Caco-2 (cell line): ENCODE data around the gene IGF1. TPM values are rescaled to one million over a fixed set of nuclear protein-coding genes. Genes with fewer than 3 reads are reported as not detected.

ENCODE experiments used
- BruUV-seq: library from RNA; stranded (reverse); fragments of 400-500 nt; replicated peaks from 2 replicates; lab custom pipeline; 2021; lab: Mats Ljungman, UMichigan
- CTCF ChIA-PET: fragments of 300-600 bp; sonication (Branson Sonifier 250); formaldehyde crosslinking; loops from one replicate; lab custom pipeline; 2022; ENCODE audit warnings: antibody characterized with exemption; lab: Charles Lee
- POLR2A ChIA-PET: fragments of 300-600 bp; sonication (Branson Sonifier 250); formaldehyde crosslinking; loops from one replicate; lab custom pipeline; 2022; ENCODE audit warnings: antibody characterized with exemption; lab: Charles Lee
- DNase-seq, 2 experiments: peaks; one replicate each; pipeline versions ENCODE4 v3.0.0 to v3.0.0-alpha.2; 2020 to 2022
- H3K27me3 ChIP-seq: replicated peaks from 2 replicates; pipeline ENCODE4 v1.6.0; 2011; ENCODE audit warnings: low read length; ENCODE audit not compliant: control insufficient read depth, insufficient read depth
- H3K36me3 ChIP-seq: 2 replicates; pipeline ENCODE4 v1.5.1; 2011; ENCODE audit warnings: low read length; ENCODE audit not compliant: control insufficient read depth, insufficient read depth
- H3K4me1 ChIP-seq: fragments of 250-450 bp; sonication (Bioruptor Pico); 2 replicates; pipeline ENCODE4 v1.5.1; 2020; ENCODE audit warnings: mild to moderate bottlenecking
- H3K4me3 ChIP-seq: 2 replicates; pipeline ENCODE4 v1.5.1; 2011; ENCODE audit warnings: low read depth, mild to moderate bottlenecking, control low read depth, low read length
- H3K9me3 ChIP-seq: fragments of 250-450 bp; sonication (Bioruptor Pico); 2 replicates; pipeline ENCODE4 v1.5.1; 2020; ENCODE audit warnings: mild to moderate bottlenecking, moderate library complexity
- H3K27ac Mint-ChIP-seq: one replicate; pipeline ENCODE4 v1.8.0; 2022; ENCODE audit warnings: mixed read lengths; ENCODE audit not compliant: unreplicated experiment
- H3K27me3 Mint-ChIP-seq: one replicate; pipeline ENCODE4 v1.8.0; 2022; ENCODE audit warnings: mixed read lengths; ENCODE audit not compliant: insufficient read depth, unreplicated experiment
- H3K36me3 Mint-ChIP-seq: one replicate; pipeline ENCODE4 v1.8.0; 2022; ENCODE audit warnings: mild to moderate bottlenecking, mixed read lengths; ENCODE audit not compliant: insufficient read depth, unreplicated experiment
- H3K4me1 Mint-ChIP-seq: one replicate; pipeline ENCODE4 v1.8.0; 2022; ENCODE audit warnings: low read depth, mixed read lengths; ENCODE audit not compliant: unreplicated experiment
- H3K4me3 Mint-ChIP-seq: one replicate; pipeline ENCODE4 v1.8.0; 2022; ENCODE audit warnings: mild to moderate bottlenecking, moderate library complexity, mixed read lengths; ENCODE audit not compliant: unreplicated experiment
- H3K9me3 Mint-ChIP-seq: one replicate; pipeline ENCODE4 v1.8.0; 2022; ENCODE audit warnings: mixed read lengths; ENCODE audit not compliant: unreplicated experiment
- intact Hi-C: fragments of 100-400 bp; cut with micrococcal nuclease; formaldehyde crosslinking; loops from one replicate; pipeline ENCODE4 v1.10.0; 2022; ENCODE audit not compliant: unreplicated experiment
- total RNA-seq: library from RNA; stranded (reverse); gene quantifications from 2 replicates; pipeline ENCODE4 v1.2.3, GENCODE V29; 2022
- TF ChIP-seq, protein P1 (sequence below), 2 experiments: fragments of 200-600 bp in 1 of 2; IDR thresholded peaks; 1 replicate in 1 of 2; 2 replicates in 1 of 2; pipeline versions ENCODE4 v1.5.1 to v1.8.0; 2011 to 2022; ENCODE audit warnings: antibody characterized with exemption in 1 of 2, control low read depth in 1 of 2, inconsistent platforms in 1 of 2, low read depth in 1 of 2, low read length in 1 of 2, mild to moderate bottlenecking in 1 of 2, moderate library complexity in 1 of 2; ENCODE audit not compliant: insufficient read depth in 1 of 2, severe bottlenecking in 1 of 2, unreplicated experiment in 1 of 2

Gene IGF1
- total RNA-seq, 1 experiment from 2014 or later = 2.3 TPM

- no peaks in the 10 kb centered on the region for H3K27me3 Mint-ChIP-seq
- no peaks in the 10 kb centered on the region for H3K27me3 ChIP-seq
- CTCF ChIA-PET = no interaction called here
- no peak for DNase-seq
- BruUV-seq = no TSS peak
- TF ChIP-seq, protein P1, sequence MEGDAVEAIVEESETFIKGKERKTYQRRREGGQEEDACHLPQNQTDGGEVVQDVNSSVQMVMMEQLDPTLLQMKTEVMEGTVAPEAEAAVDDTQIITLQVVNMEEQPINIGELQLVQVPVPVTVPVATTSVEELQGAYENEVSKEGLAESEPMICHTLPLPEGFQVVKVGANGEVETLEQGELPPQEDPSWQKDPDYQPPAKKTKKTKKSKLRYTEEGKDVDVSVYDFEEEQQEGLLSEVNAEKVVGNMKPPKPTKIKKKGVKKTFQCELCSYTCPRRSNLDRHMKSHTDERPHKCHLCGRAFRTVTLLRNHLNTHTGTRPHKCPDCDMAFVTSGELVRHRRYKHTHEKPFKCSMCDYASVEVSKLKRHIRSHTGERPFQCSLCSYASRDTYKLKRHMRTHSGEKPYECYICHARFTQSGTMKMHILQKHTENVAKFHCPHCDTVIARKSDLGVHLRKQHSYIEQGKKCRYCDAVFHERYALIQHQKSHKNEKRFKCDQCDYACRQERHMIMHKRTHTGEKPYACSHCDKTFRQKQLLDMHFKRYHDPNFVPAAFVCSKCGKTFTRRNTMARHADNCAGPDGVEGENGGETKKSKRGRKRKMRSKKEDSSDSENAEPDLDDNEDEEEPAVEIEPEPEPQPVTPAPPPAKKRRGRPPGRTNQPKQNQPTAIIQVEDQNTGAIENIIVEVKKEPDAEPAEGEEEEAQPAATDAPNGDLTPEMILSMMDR (IDR thresholded peaks at IDR 0.05; ENCODE audit: insufficient read depth in 1 of 2, low read depth in 1 of 2, low read length in 1 of 2, severe bottlenecking in 1 of 2, unreplicated experiment in 1 of 2) = no peak
- H3K4me1 ChIP-seq = no peaks in the 10 kb centered on the region
- POLR2A ChIA-PET = no interaction called here
- H3K9me3 ChIP-seq = no peaks in the 10 kb centered on the region
- no peak overlapping the region for H3K4me3 Mint-ChIP-seq
- no peaks in the 10 kb centered on the region for H3K36me3 ChIP-seq
- H3K9me3 Mint-ChIP-seq = peaks cover 11% of the 10 kb centered on the region
- H3K27ac Mint-ChIP-seq = no peak overlapping the region
- H3K36me3 Mint-ChIP-seq = no peaks in the 10 kb centered on the region
- intact Hi-C loops = no loop called here
- H3K4me1 Mint-ChIP-seq = peaks cover 9% of the 10 kb centered on the region
- no peak overlapping the region for H3K4me3 ChIP-seq
Observed at GRCh38 chr12:102426599-102427542, 53.5 kb downstream of the IGF1 start.

DNA sequence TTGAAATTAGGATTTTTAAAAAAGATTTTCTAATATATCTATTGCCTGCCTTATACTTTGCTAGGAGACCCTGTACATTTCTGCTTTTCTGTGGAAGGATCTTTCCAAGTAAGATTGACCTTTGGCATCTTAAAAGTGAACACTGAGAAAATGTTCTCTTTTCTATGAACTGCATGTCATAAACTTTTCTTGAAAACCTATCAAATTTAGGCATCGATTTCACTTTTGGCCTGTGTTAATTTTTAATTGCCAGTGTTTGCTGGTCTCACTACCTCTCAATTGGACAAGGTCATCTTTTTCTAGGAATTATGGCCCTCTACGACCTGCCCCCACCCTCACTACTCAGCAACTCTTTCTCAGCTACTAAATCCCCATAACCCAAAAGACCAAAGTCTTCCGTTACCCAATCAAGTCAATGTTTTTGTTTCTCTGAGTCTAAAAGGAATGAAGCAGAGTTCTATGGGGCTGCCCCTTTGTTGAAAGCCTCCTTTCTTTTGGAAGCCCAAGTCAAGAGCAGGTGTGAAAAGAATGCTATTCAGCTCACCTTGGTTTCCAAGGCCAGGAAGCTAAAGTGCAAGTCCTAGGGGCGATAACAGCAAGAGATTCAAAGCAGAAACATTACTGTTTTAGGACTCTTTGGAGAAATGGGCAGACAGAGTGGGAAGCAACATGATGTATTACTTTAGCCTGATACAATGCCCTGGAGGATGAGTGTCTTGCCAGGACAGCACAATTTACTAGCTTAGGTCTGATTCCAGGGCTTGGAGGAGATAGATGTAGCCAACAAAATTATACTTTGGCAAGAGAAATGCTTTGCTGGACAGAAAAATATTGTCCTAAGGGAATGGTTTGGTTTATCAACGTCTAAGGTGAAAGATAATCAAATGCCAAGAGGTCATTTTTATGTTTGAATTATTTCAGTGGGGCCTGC, 55.0 kb downstream of the IGF1 start:
- no peaks in the 10 kb centered on the region for H3K27me3 ChIP-seq
- no peaks in the 10 kb centered on the region for H3K36me3 Mint-ChIP-seq
- H3K27ac Mint-ChIP-seq = no peak overlapping the region
- TF ChIP-seq, protein P1 (IDR thresholded peaks at IDR 0.05; ENCODE audit: insufficient read depth in 1 of 2, low read depth in 1 of 2, low read length in 1 of 2, severe bottlenecking in 1 of 2, unreplicated experiment in 1 of 2) = no peak
- no peaks in the 10 kb centered on the region for H3K27me3 Mint-ChIP-seq
- no peak for DNase-seq
- ChIA-PET POLR2A (no interaction called here), CTCF (no interaction called here)
- no peaks in the 10 kb centered on the region for H3K9me3 ChIP-seq
- H3K9me3 Mint-ChIP-seq = peaks cover 1% of the 10 kb centered on the region
- H3K4me1 ChIP-seq = no peaks in the 10 kb centered on the region
- BruUV-seq = no TSS peak
- no peak overlapping the region for H3K4me3 Mint-ChIP-seq
- H3K36me3 ChIP-seq = no peaks in the 10 kb centered on the region
- H3K4me1 Mint-ChIP-seq = peaks cover 1% of the 10 kb centered on the region
- no peak overlapping the region for H3K4me3 ChIP-seq
- intact Hi-C loops = no loop called here

GRCh38 chr12:102423462-102423861, 56.9 kb downstream of the IGF1 start:
- Histone ChIP-seq H3K36me3 (no peaks in the 10 kb centered on the region), H3K9me3 (no peaks in the 10 kb centered on the region), H3K4me3 (no peak overlapping the region), H3K4me1 (no peaks in the 10 kb centered on the region), H3K27me3 (no peaks in the 10 kb centered on the region)
- H3K4me1 Mint-ChIP-seq = no peaks in the 10 kb centered on the region
- no peak overlapping the region for H3K27ac Mint-ChIP-seq
- no peaks in the 10 kb centered on the region for H3K27me3 Mint-ChIP-seq
- TF ChIP-seq, protein P1 (IDR thresholded peaks at IDR 0.05; ENCODE audit: insufficient read depth in 1 of 2, low read depth in 1 of 2, low read length in 1 of 2, severe bottlenecking in 1 of 2, unreplicated experiment in 1 of 2) = no peak
- ChIA-PET CTCF (no interaction called here), POLR2A (no interaction called here)
- DNase-seq = no peak
- BruUV-seq = no TSS peak
- H3K4me3 Mint-ChIP-seq = no peak overlapping the region
- no peaks in the 10 kb centered on the region for H3K36me3 Mint-ChIP-seq
- H3K9me3 Mint-ChIP-seq = no peaks in the 10 kb centered on the region
- intact Hi-C loops = no loop called here
